Measurements from ENCODE around the gene CFAP100.

DNA sequence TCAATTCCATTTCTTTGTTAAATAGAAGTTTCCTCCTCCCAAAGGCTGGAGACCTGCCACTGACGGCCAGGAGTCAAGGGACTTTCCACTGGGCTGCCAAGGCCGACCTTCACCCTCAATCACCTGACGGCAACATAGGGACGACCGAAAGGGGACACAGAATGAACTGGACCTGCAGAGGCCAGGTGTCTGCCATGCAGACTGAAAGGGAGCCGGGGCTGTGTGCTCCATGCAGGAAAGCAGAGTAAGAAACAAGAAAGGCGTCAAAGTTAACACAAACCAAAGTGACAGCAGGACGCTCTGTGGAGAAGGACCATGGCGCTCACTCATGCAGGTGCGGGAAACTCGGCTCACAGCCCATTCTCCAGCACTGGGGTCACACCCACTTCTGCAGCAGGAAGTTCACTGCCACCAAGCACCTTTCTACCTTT lies 54.9 kb downstream of the CFAP100 start:
- TF ChIP-seq, protein P1, sequence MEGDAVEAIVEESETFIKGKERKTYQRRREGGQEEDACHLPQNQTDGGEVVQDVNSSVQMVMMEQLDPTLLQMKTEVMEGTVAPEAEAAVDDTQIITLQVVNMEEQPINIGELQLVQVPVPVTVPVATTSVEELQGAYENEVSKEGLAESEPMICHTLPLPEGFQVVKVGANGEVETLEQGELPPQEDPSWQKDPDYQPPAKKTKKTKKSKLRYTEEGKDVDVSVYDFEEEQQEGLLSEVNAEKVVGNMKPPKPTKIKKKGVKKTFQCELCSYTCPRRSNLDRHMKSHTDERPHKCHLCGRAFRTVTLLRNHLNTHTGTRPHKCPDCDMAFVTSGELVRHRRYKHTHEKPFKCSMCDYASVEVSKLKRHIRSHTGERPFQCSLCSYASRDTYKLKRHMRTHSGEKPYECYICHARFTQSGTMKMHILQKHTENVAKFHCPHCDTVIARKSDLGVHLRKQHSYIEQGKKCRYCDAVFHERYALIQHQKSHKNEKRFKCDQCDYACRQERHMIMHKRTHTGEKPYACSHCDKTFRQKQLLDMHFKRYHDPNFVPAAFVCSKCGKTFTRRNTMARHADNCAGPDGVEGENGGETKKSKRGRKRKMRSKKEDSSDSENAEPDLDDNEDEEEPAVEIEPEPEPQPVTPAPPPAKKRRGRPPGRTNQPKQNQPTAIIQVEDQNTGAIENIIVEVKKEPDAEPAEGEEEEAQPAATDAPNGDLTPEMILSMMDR (IDR thresholded peaks at IDR 0.05) = no peak
- no peak for TF ChIP-seq ZFX (IDR thresholded peaks at IDR 0.05; ENCODE audit: borderline replicate concordance)
